ENCODE measurements around the gene FADS3. TPM values are rescaled to one million over a fixed set of nuclear protein-coding genes. Genes with fewer than 3 reads are reported as not detected.

FADS3 gene
- total and polyA plus RNA-seq, 9 of the 15 experiments (the other 6 are each of a cell fraction or from before 2014, with no cell fraction given): 0.97 to 148 (median 92.7) TPM

DNA sequence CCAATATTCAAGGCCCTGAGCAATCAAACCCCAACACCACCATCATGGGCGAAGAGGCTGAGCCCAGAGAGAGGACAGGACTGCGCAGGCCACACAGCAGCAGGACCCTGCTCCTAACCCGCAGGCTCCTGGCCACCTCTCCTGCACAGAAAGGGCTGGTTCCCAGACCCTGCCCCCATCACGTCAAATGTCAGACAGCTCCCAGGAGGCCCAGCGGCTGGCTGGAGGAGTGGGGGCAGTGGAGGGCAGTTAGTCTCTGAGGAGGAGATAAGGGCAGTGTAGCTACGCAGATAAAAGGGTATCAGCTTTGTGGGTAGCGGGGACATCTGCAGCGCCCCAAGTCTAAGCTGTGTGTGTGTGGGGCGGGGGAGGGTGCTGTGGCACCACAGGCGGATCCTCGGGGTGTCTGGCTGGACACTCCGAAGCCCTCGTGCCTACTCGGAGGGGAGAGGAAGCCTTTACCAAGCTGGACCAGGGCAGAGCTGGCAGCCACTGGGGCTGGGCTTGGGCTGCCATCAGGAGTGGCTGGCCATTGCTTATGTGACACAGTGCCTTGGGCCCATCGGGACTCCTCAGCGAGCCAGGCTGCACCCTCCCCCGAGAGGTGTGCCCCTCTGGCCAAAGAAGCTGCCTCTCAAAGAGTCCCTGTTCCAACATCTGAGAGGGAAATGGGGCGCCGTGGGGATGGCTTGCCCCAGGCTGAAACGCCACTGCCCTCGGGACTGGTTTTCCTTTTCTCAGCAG is 21.5 kb downstream of the FADS3 start (continued):
- TF ChIP-seq RBM15 (IDR thresholded peaks at IDR 0.05; ENCODE audit: insufficient read depth, low read length): no peak
- peak; percentile 74 for TF ChIP-seq RB1 (IDR thresholded peaks at IDR 0.05; ENCODE audit: low read depth)
- TF ChIP-seq GATA2 (CRISPR knock-in tag; IDR thresholded peaks at IDR 0.05): peak; percentile 93
- TF ChIP-seq SMAD2 (IDR thresholded peaks at IDR 0.05; ENCODE audit: low read depth, low read length): no peak
- no peak for TF ChIP-seq POLR3G (IDR thresholded peaks at IDR 0.05; ENCODE audit: extremely low read depth, insufficient read length, insufficient replicate concordance)
- no peak for TF ChIP-seq MCM5 (IDR thresholded peaks at IDR 0.05; ENCODE audit: low read depth)
- no peak for TF ChIP-seq ZKSCAN1 (IDR thresholded peaks at IDR 0.05; ENCODE audit: low read depth, low read length)
- TF ChIP-seq KLF6 (CRISPR knock-in tag; IDR thresholded peaks at IDR 0.05; ENCODE audit: borderline replicate concordance): peak; percentile 83; the same call in 1 of the 2 replicates
- TF ChIP-seq HDAC8 (tag; IDR thresholded peaks at IDR 0.05): 0 out of 2 replicates have a peak, but pooled peaks have one; percentile 49
- TF ChIP-seq ELK1 (CRISPR knock-in tag; IDR thresholded peaks at IDR 0.05): no peak
- TF ChIP-seq TEAD1 (CRISPR knock-in tag; IDR thresholded peaks at IDR 0.05): peak in 1 of 2 experiments; percentile 87; a peak in 1 of 4 replicates
- TF ChIP-seq BRCA1 (IDR thresholded peaks at IDR 0.05): no peak
- no peak for TF ChIP-seq BRCA1 (CRISPR knock-in tag; IDR thresholded peaks at IDR 0.05)
- TF ChIP-seq ZKSCAN3 (CRISPR knock-in tag; IDR thresholded peaks at IDR 0.05): no peak
- no peak for TF ChIP-seq FOXA1 (IDR thresholded peaks at IDR 0.05; ENCODE audit: borderline replicate concordance)
- peak; percentile 19; the same call in 1 of the 2 replicates for TF ChIP-seq PHF8 (IDR thresholded peaks at IDR 0.05; ENCODE audit: borderline replicate concordance, low read length)
- peak; percentile 54; the same call in 1 of the 2 replicates for TF ChIP-seq CREB1 (IDR thresholded peaks at IDR 0.05)
- peak; percentile 54; the same call in 1 of the 2 replicates for TF ChIP-seq CREB1 (CRISPR knock-in tag; IDR thresholded peaks at IDR 0.05)
- TF ChIP-seq ZNF584 (CRISPR knock-in tag; IDR thresholded peaks at IDR 0.05; ENCODE audit: low read depth): peak; percentile 76
- no peak for TF ChIP-seq ZNF644 (tag; IDR thresholded peaks at IDR 0.05; ENCODE audit: low read depth)
- no peak for TF ChIP-seq POLR2B (IDR thresholded peaks at IDR 0.05; ENCODE audit: low read depth, partially characterized antibody)
- TF ChIP-seq, protein P1, sequence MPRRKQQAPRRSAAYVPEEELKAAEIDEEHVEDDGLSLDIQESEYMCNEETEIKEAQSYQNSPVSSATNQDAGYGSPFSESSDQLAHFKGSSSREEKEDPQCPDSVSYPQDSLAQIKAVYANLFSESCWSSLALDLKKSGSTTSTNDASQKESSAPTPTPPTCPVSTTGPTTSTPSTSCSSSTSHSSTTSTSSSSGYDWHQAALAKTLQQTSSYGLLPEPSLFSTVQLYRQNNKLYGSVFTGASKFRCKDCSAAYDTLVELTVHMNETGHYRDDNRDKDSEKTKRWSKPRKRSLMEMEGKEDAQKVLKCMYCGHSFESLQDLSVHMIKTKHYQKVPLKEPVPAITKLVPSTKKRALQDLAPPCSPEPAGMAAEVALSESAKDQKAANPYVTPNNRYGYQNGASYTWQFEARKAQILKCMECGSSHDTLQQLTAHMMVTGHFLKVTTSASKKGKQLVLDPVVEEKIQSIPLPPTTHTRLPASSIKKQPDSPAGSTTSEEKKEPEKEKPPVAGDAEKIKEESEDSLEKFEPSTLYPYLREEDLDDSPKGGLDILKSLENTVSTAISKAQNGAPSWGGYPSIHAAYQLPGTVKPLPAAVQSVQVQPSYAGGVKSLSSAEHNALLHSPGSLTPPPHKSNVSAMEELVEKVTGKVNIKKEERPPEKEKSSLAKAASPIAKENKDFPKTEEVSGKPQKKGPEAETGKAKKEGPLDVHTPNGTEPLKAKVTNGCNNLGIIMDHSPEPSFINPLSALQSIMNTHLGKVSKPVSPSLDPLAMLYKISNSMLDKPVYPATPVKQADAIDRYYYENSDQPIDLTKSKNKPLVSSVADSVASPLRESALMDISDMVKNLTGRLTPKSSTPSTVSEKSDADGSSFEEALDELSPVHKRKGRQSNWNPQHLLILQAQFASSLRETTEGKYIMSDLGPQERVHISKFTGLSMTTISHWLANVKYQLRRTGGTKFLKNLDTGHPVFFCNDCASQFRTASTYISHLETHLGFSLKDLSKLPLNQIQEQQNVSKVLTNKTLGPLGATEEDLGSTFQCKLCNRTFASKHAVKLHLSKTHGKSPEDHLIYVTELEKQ (CRISPR knock-in tag; IDR thresholded peaks at IDR 0.05): no peak
- TF ChIP-seq CREBBP (IDR thresholded peaks at IDR 0.05; ENCODE audit: low read depth, low read length): no peak
- no peak for TF ChIP-seq CEBPG (CRISPR knock-in tag; IDR thresholded peaks at IDR 0.05)
- no peak for TF ChIP-seq CEBPG (tag; conservative IDR thresholded peaks at IDR 0.05 in 1 of 2, IDR thresholded peaks at IDR 0.05 in 1 of 2)
- TF ChIP-seq ZNF165 (CRISPR knock-in tag; IDR thresholded peaks at IDR 0.05; ENCODE audit: borderline replicate concordance): peak; percentile 42; the same call in 1 of the 2 replicates
- TF ChIP-seq PYGO2 (tag; IDR thresholded peaks at IDR 0.05): no peak

Data from K562 (cell line).